ENCODE measurements around the gene ANO8. TPM values are rescaled to one million over a fixed set of nuclear protein-coding genes. Genes with fewer than 3 reads are reported as not detected.

The ANO8 gene
- total RNA-seq, 1 experiment from 2014 or later: 21.9 TPM

- no peaks in the 10 kb centered on the region for H3K27me3 ChIP-seq (ENCODE audit: insufficient read depth, low read length)
- WGBS (ENCODE audit: extremely low coverage, insufficient read length, low lambda C conversion rate): no CpG with 5 or more reads among the region's 6 CpGs
- Mint-ChIP-seq H3K4me1 (peaks cover 11 to 20% of the 10 kb centered on the region in 2 experiments), H3K27ac (no peak overlapping the region), H3K9me3 (no peaks in the 10 kb centered on the region; a peak in 1 of 5 replicates), H3K4me3 (no peak overlapping the region), H3K36me3 (ENCODE audit: insufficient read depth in 1 of 3, low read depth in 3 of 3) (peaks cover 2 to 15% (median 6%) of the 10 kb centered on the region in 3 experiments; a peak in 5 of 7 replicates), H3K27me3 (ENCODE audit: low read depth) (peaks cover 4% of the 10 kb centered on the region; the same call in 1 of the 2 replicates)
- H2BK15ac ChIP-seq (ENCODE audit: low read depth, low read length): no peak overlapping the region
- no peak overlapping the region for H2BK12ac ChIP-seq (ENCODE audit: insufficient read length, low read depth, low read length)
- H3K27ac ChIP-seq (ENCODE audit: insufficient read length, low read depth, low read length): no peak overlapping the region
- no peak for TF ChIP-seq CTCF (conservative IDR thresholded peaks at IDR 0.05)
- H2BK20ac ChIP-seq (ENCODE audit: low read depth, low read length, poor library complexity, severe bottlenecking): no peak overlapping the region
- H3K23me2 ChIP-seq (ENCODE audit: insufficient read length, low read depth, low read length, poor library complexity, severe bottlenecking): no peaks in the 10 kb centered on the region
- H3K9me3 ChIP-seq (ENCODE audit: control insufficient read depth, low read depth, low read length): no peaks in the 10 kb centered on the region
- H3K9ac ChIP-seq (ENCODE audit: extremely low read depth, insufficient read length, low read length): no peak overlapping the region
- H2BK120ac ChIP-seq (ENCODE audit: low read depth, low read length, poor library complexity, severe bottlenecking): no peak overlapping the region
- H2AK5ac ChIP-seq (ENCODE audit: insufficient read length, low read length): no peak overlapping the region
- no peak overlapping the region for H3K4ac ChIP-seq (ENCODE audit: low read depth, low read length)
- no peaks in the 10 kb centered on the region for H4K20me1 ChIP-seq (ENCODE audit: control insufficient read depth, insufficient read depth, insufficient read length)
- H4K5ac ChIP-seq (ENCODE audit: insufficient read length, low read depth, low read length): no peak overlapping the region
- no peak overlapping the region for H3T11ph ChIP-seq (ENCODE audit: low read length)
- no peak overlapping the region for H3K14ac ChIP-seq (ENCODE audit: insufficient read depth, low read length)
- H3K23ac ChIP-seq (ENCODE audit: insufficient read length, low read depth, low read length): no peak overlapping the region
- DNase-seq: no peak
- H3K79me2 ChIP-seq (ENCODE audit: insufficient read depth, low read length): no peaks in the 10 kb centered on the region
- no peaks in the 10 kb centered on the region for H3K79me1 ChIP-seq (ENCODE audit: insufficient read depth, low read depth, low read length, poor library complexity, severe bottlenecking)
- no peak overlapping the region for H3K4me2 ChIP-seq (ENCODE audit: insufficient read depth, insufficient read length, low read length)
- H2BK5ac ChIP-seq (ENCODE audit: insufficient read length, low read length): no peak overlapping the region
- H3K18ac ChIP-seq (ENCODE audit: insufficient read length, low read depth, low read length): no peak overlapping the region
- no peak overlapping the region for H2AFZ ChIP-seq (ENCODE audit: low read length)
- no peaks in the 10 kb centered on the region for H3K4me1 ChIP-seq (ENCODE audit: insufficient read depth, low read length)
- no peak overlapping the region for H4K8ac ChIP-seq (replicated peaks; ENCODE audit: insufficient read length, low read depth, low read length)
- H3K56ac ChIP-seq (ENCODE audit: insufficient read length, low read depth, low read length): no peak overlapping the region
- H4K91ac ChIP-seq (ENCODE audit: insufficient read length, low read depth, low read length): no peak overlapping the region
Measured at GRCh38 chr19:17347361-17347760, 12.7 kb upstream of the ANO8 start.
